Gastroesophageal sphincter (tissue), 3 donors: ENCODE data around the gene COLQ.

ENCODE experiments used
- EP300 ChIP-seq: sonication (generic); formaldehyde crosslinking; IDR thresholded peaks from one replicate; pipeline ENCODE4 v1.6.1; 2017; ENCODE audit warnings: antibody characterized with exemption, mild to moderate bottlenecking
- POLR2A ChIP-seq, 2 donors: fragments of 450-650 bp; IDR thresholded peaks; one replicate each; pipeline ENCODE4 v1.6.1; 2017; ENCODE audit warnings: antibody characterized with exemption in 2 of 2, mild to moderate bottlenecking in 2 of 2, moderate library complexity in 1 of 2
- POLR2AphosphoS5 ChIP-seq: sonication (generic); formaldehyde crosslinking; IDR thresholded peaks from one replicate; pipeline ENCODE4 v1.6.1; 2017; ENCODE audit warnings: antibody characterized with exemption
- TF ChIP-seq, protein P1 (sequence below), 4 experiments: fragments of 200-600 bp in 2 of 4; fragments of 450-650 bp in 2 of 4; sonication (generic) in 1 of 4; IDR thresholded peaks; one replicate each; pipeline ENCODE4 v1.5.1; 2017 to 2019; ENCODE audit warnings: antibody characterized with exemption in 4 of 4, mild to moderate bottlenecking in 2 of 4, moderate library complexity in 2 of 4

DNA sequence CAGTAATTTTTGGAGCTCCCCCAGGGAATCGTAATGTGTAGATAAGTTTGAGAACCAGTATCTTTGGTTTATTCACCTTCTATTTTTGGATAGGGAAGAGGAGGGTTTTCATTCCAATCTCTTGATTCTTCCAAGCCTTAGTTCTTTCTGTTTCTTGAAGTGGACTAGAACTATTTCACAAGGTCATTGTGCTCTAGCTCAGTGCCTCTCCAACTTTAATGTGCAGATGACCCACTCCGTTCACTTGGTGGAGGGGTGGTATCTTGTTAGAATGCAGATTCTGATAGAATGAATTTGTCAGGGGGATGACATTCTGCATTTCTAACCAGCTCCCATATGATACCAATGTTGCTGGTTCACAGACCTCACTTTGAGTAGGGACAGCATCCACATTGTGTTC is 35.5 kb downstream of the COLQ start:
- TF ChIP-seq, protein P1, sequence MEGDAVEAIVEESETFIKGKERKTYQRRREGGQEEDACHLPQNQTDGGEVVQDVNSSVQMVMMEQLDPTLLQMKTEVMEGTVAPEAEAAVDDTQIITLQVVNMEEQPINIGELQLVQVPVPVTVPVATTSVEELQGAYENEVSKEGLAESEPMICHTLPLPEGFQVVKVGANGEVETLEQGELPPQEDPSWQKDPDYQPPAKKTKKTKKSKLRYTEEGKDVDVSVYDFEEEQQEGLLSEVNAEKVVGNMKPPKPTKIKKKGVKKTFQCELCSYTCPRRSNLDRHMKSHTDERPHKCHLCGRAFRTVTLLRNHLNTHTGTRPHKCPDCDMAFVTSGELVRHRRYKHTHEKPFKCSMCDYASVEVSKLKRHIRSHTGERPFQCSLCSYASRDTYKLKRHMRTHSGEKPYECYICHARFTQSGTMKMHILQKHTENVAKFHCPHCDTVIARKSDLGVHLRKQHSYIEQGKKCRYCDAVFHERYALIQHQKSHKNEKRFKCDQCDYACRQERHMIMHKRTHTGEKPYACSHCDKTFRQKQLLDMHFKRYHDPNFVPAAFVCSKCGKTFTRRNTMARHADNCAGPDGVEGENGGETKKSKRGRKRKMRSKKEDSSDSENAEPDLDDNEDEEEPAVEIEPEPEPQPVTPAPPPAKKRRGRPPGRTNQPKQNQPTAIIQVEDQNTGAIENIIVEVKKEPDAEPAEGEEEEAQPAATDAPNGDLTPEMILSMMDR (IDR thresholded peaks at IDR 0.05): no peak
- no peak for TF ChIP-seq POLR2A (IDR thresholded peaks at IDR 0.05)
- TF ChIP-seq POLR2AphosphoS5: no peak
- TF ChIP-seq EP300: no peak
